GM18951 (cell line): ENCODE measurements around the gene PLEKHB1.
"Not testable (repeated sequence)": the region's sequence is repeated elsewhere in the genome, so short reads cannot be mapped to it uniquely, and the experiment has no call there.

Experiments used
- POLR2A ChIP-seq: IDR thresholded peaks from 4 replicates; pipeline ENCODE4 v1.6.1; 2011; ENCODE audit warnings: mild to moderate bottlenecking; ENCODE audit not compliant: insufficient read length, insufficient read depth; ENCODE audit errors: extremely low read depth
- in situ Hi-C: fragments of 300-500 bp; cut with MboI; formaldehyde crosslinking; loops from one replicate; pipeline ENCODE4 v1.12.0; 2022; ENCODE audit warnings: low sequenced_read_pairs, mixed read lengths, inconsistent platforms; ENCODE audit not compliant: unreplicated experiment

Gene PLEKHB1

GRCh38 chr11:73670808-73671207, 24.4 kb downstream of the PLEKHB1 start:
- TF ChIP-seq POLR2A = no peak
- in situ Hi-C loops = no loop called here

GRCh38 chr11:73671701-73672100, 25.3 kb downstream of the PLEKHB1 start:
- in situ Hi-C loops = no loop called here
- TF ChIP-seq POLR2A = no peak

DNA sequence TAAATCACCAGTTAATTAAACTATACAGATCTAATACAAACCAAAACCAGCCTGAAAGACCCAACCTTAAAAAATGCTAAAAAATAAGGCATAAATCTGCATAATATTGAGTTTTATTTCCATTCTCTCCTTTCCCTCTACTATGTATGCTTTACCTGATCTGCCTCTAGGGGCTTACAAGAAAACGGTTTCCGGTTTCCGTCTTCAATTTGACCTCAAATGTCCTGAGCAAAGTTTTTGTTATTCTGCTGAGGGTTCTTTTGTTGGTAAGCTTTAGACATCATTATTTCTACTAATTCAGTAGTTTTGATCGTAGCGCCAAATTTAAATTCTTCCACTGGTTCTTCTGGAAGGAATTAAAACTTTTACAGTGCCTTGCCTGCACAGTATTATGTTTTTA, 30.2 kb downstream of the PLEKHB1 start:
- in situ Hi-C loops = not testable (repeated sequence)

GRCh38 chr11:73680687-73681086, 34.3 kb downstream of the PLEKHB1 start:
- TF ChIP-seq POLR2A = no peak

DNA sequence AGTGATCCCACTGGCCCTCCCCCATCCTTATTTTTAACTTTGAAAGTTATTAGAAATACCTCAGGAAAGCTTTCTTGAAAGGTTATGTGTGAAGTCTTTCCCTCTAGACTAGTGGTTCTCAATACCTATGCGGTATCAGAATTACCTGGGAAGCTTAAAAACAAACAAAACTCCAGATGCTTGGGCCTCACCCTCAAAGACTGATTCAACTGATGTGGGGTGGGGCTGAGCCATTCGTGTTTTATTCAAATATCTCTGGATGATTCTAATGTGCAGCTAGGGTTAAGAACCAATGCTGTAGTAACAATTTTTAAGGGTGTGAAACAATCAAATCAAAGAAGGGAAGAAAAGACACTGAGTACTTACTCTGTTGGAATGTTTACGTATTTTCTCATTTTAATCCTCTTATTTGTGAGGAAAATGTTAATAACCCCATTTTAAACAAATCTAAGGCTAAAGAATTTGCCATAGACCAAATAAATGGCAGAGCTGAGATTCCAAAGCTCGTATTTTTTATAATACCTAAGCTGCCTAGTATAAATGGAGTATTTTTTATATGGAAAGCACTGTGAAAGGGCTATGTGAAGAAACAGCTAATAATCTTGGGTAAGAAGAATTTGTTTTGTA, 47.6 kb downstream of the PLEKHB1 start:
- no peak for TF ChIP-seq POLR2A
- in situ Hi-C loops = no loop called here

More at GRCh38 chr11:73680687-73681086, 34.3 kb downstream of the PLEKHB1 start:
- in situ Hi-C loops = no loop called here

DNA sequence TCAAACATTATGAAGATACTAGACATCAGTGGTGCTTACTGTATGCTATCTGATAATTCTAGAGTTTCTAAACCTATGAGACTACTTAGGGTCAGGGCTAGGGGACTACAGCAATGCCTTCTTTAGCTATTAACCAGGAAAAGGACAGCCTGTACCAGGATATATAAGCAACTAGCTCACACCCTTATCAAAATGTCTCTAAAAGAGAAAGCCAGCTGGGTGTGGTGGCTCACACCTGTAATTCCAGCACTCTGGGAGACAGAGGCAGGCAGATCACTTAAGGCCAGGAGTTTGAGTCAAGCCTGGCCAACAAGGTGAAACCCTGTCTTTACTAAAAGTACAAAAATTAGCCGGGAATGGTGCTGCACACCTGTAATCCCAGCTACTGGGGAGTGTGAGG, 58.7 kb downstream of the PLEKHB1 start:
- no peak for TF ChIP-seq POLR2A
- in situ Hi-C loops = no loop called here

GRCh38 chr11:73710964-73711363, 64.6 kb downstream of the PLEKHB1 start:
- in situ Hi-C loops = no loop called here
- TF ChIP-seq POLR2A = no peak
